ENCODE measurements around the gene GLB1L.

GLB1L gene

DNA sequence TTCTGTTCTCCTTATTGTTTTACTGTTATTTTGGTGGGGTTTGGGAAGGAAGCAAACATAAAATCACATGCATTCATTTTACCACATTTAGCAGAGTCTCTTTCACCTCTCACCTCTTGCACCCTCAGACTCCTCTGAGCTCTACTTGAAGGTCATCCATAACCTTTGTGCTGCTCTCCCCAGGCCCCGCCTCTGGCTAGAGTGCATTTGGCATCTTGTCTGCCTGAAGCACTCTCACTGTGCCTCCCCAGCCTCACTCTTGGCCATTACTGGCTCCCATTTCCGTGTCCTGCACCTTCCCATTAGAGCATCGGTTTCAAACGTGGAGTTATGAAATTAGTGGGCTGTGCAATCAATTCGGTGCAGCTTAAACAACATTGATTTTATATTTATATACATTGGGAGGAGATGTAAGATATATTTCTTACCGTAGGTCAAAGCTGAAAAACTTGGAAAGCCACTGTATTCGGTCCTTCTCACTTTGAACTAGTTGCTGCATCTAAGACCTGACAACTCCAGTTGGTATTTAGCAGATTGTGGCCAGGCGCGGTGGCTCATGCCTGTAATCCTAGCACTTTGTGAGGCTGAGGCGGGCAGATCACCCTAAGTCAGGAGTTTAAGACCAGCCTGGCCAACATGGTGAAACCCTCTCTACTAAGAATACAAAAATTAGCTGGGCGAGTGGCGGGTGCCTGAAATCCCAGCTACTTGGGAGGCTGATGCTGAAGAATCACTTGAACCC, 45.6 kb downstream of the GLB1L start:
- TF ChIP-seq, protein P1, sequence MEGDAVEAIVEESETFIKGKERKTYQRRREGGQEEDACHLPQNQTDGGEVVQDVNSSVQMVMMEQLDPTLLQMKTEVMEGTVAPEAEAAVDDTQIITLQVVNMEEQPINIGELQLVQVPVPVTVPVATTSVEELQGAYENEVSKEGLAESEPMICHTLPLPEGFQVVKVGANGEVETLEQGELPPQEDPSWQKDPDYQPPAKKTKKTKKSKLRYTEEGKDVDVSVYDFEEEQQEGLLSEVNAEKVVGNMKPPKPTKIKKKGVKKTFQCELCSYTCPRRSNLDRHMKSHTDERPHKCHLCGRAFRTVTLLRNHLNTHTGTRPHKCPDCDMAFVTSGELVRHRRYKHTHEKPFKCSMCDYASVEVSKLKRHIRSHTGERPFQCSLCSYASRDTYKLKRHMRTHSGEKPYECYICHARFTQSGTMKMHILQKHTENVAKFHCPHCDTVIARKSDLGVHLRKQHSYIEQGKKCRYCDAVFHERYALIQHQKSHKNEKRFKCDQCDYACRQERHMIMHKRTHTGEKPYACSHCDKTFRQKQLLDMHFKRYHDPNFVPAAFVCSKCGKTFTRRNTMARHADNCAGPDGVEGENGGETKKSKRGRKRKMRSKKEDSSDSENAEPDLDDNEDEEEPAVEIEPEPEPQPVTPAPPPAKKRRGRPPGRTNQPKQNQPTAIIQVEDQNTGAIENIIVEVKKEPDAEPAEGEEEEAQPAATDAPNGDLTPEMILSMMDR (conservative IDR thresholded peaks at IDR 0.05; ENCODE audit: control insufficient read depth, insufficient read depth, low read depth, low read length): no peak
- DNase-seq (ENCODE audit: low read depth): no peak
- H3K4me3 ChIP-seq (ENCODE audit: control insufficient read depth, low read depth, low read length): no peak overlapping the region

DNA sequence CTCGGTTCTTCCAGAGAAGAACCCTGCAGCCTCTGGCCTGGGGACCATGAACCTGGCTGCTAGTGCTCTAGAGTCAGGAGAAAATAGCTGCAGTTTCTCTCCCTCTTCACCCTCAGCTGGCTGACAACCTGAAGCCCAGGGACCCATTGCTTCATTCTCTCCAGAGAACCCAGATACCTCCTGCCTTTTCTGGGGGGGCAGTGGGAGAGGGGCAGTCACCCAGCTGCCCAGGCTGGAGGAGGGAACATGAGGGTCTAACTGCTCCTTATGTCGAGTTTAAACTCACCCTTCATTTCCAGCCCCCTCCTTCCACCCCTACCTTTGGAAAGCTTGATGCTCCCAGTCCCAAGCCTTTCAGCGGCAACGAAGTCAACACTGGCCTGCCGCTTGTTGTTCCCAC, 46.3 kb downstream of the GLB1L start:
- no peak overlapping the region for H3K4me3 ChIP-seq (ENCODE audit: control insufficient read depth, low read depth, low read length)
- TF ChIP-seq, protein P1 (conservative IDR thresholded peaks at IDR 0.05; ENCODE audit: control insufficient read depth, insufficient read depth, low read depth, low read length): no peak
- DNase-seq (ENCODE audit: low read depth): no peak

DNA sequence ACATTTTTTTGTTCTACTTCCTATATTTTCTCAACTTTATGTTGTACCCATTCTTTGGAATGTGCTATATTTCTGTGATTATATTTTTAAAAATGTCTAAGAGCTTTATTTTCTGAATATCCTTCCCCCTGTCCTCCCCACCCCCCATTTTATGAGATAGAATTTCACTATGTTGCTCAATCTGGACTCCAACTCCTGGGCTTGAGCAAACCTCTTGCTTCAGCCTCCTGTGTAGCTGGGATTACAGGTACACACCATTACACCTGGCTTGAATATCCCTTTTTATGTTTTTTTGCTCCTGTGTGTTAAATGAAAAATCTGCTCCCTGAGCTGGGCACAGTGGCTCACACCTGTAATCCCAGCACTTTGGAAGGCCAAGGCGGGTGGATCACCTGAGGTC, 47.9 kb downstream of the GLB1L start:
- no peak overlapping the region for H3K4me3 ChIP-seq (ENCODE audit: control insufficient read depth, low read depth, low read length)
- DNase-seq (ENCODE audit: low read depth): no peak
- TF ChIP-seq, protein P1 (conservative IDR thresholded peaks at IDR 0.05; ENCODE audit: control insufficient read depth, insufficient read depth, low read depth, low read length): no peak

DNA sequence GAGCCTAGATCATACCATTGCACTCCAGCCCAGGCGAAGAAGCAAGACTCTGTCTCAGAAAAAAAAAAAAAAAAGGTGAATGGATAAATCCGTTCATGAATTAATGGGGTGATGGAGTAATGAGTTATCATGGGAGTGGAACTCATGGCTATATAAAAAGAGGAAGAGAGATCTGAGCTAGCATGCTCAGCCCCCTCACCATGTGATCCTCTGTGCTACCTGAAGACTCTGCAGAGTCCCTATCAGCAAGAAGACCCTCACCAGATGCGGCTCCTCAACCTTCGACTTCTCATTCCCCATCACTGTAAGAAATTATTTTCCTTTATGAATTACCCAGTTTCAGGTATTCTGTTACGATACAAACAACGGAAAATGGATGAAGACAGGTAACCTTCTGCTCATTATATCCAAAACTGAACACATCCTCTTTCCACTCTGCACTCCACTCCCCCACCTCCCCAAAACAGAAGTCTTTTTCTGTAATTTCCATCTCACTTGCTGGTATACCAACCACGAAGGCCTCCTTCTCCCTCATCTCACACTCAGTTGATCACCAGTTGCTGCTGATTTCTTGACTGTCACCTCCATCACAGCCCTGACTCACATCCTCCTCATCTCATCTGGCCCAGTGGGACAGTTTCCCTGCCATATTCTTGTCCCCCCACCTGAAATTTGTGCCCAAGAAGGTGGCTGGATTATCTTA, 58.3 kb downstream of the GLB1L start:
- TF ChIP-seq, protein P1 (conservative IDR thresholded peaks at IDR 0.05; ENCODE audit: control insufficient read depth, insufficient read depth, low read depth, low read length): no peak
- DNase-seq (ENCODE audit: low read depth): no peak
- H3K4me3 ChIP-seq (ENCODE audit: control insufficient read depth, low read depth, low read length): no peak overlapping the region
